A673 (cell line): ENCODE measurements around the gene PRR23C.

Experiments
- EZH2 ChIP-seq: fragments of 200-600 bp; sonication (generic); IDR thresholded peaks from 2 replicates; pipeline ENCODE4 v1.6.1; 2017; ENCODE audit warnings: borderline replicate concordance, low read depth, mild to moderate bottlenecking, mixed read lengths, antibody characterized with exemption, low read length; ENCODE audit not compliant: poor library complexity, severe bottlenecking
- TF ChIP-seq, protein P1 (sequence below): fragments of 300-800, 200-600 bp; sonication (generic); conservative IDR thresholded peaks from 2 replicates; pipeline ENCODE4 v1.5.1; 2017; ENCODE audit warnings: low read depth, mild to moderate bottlenecking, antibody characterized with exemption, low read length, moderate library complexity, mixed read lengths

GRCh38 chr3:139005356-139005993 is 39.2 kb downstream of the PRR23C start:
- TF ChIP-seq, protein P1, sequence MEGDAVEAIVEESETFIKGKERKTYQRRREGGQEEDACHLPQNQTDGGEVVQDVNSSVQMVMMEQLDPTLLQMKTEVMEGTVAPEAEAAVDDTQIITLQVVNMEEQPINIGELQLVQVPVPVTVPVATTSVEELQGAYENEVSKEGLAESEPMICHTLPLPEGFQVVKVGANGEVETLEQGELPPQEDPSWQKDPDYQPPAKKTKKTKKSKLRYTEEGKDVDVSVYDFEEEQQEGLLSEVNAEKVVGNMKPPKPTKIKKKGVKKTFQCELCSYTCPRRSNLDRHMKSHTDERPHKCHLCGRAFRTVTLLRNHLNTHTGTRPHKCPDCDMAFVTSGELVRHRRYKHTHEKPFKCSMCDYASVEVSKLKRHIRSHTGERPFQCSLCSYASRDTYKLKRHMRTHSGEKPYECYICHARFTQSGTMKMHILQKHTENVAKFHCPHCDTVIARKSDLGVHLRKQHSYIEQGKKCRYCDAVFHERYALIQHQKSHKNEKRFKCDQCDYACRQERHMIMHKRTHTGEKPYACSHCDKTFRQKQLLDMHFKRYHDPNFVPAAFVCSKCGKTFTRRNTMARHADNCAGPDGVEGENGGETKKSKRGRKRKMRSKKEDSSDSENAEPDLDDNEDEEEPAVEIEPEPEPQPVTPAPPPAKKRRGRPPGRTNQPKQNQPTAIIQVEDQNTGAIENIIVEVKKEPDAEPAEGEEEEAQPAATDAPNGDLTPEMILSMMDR: no peak
- no peak for TF ChIP-seq EZH2
